ENCODE data around the gene LYZL4.

- TF ChIP-seq GABPA (IDR thresholded peaks at IDR 0.05; ENCODE audit: low read depth) = no peak
- TF ChIP-seq CTCF (IDR thresholded peaks at IDR 0.05; ENCODE audit: insufficient read depth, low read length) = no peak
- TF ChIP-seq REST (IDR thresholded peaks at IDR 0.05; ENCODE audit: insufficient replicate concordance, low read depth) = no peak
Observed at GRCh38 chr3:42397644-42398043, 12.8 kb downstream of the LYZL4 start.
